Measurements from ENCODE around the gene PECR. TPM values are rescaled to one million over a fixed set of nuclear protein-coding genes. Genes with fewer than 3 reads are reported as not detected.

PECR gene
- total RNA-seq, 1 donor from 2014 or later = 3.1 TPM

GRCh38 chr2:216069028-216069427, 12.6 kb downstream of the PECR start:
- no peak for ATAC-seq

GRCh38 chr2:216066230-216066629, 15.4 kb downstream of the PECR start:
- no peak for ATAC-seq

DNA sequence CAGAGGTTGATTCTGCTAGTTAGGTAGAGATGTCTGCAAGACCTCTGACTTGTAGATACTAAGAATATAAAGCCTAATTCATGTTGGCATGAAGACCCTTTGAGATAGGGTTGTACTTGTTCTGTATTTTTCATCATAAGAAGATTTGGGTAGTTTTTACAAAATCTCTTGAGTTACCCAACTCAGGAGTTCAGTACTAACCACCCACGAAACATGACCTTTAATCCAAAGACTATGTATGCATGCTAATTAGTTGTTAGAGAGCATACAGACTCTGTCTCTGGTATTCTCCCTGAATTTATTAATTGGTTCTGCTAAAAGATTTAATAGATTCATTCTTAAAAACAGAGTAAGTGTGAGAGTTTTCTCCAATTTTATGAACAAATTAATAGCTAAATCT, 16.9 kb downstream of the PECR start:
- ATAC-seq = no peak

DNA sequence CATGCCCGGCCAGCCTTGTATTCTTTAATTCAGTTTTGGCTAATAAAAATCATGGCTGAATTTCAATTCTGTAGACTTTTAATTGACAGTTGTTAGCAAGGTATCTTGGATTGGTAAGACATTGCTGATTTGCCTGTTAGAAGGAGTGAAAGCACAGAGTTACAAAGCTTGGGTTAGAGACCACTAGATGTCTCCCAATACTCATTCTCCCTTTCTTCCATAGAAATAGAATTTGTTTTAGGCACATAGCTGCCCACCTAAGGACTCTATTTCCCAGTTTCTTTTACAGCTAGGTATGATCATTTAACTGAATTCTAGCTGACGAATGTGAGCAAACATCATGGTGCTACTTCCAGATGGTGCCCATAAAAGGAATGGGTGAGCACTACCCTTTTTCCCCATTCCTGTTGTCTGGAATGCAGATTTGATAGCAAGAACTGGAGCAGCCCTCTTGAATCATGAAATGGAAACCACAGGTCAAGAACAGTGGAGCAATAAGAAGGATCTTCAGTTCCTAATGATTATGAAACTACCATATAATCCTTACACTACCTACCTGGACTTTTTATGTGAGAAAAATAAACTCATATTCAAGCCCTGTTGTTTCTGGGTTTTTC, 17.5 kb downstream of the PECR start:
- ATAC-seq = no peak

- ATAC-seq = no peak
Measured at GRCh38 chr2:216059233-216059834, 22.3 kb downstream of the PECR start.

DNA sequence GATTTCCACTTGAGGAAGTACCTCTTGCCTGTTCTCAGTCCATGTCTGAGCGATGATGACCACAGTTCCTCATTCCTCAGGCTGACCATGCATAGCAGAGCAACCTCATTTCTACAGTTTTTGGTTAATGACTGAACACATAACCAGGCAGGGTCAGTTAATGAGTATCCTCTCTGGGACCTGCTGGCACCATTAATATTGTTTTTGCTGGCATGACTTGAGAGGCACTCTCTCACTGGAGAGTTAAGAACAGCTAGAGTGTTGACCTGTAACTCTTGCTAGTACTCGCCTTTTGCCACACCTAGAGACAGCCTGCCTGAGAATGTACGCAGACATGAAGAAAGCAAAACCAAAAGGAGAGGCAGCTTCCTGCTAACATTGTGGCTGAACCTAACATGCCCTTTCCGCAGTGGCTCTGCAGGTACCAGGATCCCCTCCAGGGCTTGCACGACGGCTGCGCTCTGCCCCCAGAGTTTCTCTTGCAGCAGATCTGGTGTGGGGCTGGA, 23.9 kb downstream of the PECR start:
- ATAC-seq = peak; percentile 92

DNA sequence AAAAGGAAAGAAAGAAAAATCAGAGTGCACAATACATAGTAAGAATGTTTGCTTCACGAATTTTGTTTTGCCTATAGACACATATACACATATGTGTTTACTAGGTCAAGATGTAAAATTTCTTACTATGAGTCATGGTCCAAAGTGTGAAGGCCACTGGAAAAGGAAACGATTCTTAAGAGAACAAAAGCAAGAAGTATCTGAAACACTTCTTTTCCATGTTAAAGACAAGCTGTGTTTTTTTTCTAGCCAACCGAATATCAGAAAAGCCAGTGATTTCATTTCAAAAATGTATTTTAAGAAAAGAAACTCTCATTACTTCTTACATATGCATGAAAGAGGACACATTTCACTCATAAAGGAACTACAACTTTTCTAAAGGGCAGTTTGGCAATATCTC, 24.9 kb downstream of the PECR start:
- ATAC-seq = no peak

GRCh38 chr2:216055680-216056079, 25.9 kb downstream of the PECR start:
- no peak for ATAC-seq

DNA sequence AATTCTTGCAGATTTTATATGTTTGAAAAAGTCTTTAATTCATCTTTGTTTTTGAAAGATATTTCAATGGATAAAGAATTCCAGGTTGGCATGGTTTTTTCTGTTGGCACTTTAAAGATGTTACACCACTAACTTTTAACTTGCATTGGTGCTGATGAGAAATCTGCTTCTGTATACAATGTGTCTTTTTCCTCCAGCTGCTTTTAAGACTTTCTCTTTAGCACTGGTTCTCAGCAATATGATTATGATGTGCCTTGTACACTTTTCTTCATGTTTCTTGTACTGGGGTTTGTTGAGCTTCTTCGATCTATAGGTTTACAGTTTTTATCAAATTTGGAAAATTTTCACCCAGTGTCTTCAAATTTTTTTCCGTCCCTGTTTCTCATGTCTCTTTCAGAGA, 29.2 kb downstream of the PECR start:
- no peak for ATAC-seq

- ATAC-seq = no peak
Measured at GRCh38 chr2:216051350-216051749, 30.3 kb downstream of the PECR start.

- ATAC-seq = no peak
Measured at GRCh38 chr2:216049452-216049851, 32.2 kb downstream of the PECR start.

GRCh38 chr2:216047397-216047796, 34.2 kb downstream of the PECR start:
- ATAC-seq = no peak

DNA sequence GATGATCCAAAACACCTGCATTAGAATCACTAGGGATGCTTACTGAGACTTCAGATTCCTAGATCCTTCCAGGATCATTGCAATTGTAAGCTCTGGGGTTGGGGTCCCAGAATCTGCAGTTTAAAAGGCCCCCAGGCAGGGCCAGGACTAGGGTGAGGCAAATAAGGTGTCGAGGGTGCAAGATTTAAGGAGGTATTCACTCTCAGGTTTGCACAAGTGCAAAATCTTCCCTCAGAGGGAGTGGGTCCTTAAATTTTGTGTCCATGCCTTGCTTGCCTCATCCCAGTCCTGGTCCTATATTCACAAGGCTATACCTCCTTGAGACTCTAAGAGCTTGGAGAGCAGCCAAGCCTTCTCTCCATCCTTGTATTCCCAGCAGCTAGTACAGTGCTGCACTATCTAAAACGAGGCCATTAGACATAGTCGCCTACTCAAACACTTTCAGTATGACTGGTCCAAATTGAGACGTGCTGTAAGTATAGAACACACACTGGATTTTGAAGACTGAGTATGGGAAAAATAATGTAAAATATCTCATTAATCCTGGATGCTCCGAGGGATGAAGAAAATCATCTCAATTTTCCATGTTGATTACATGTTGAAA, 36.6 kb downstream of the PECR start:
- no peak for ATAC-seq

DNA sequence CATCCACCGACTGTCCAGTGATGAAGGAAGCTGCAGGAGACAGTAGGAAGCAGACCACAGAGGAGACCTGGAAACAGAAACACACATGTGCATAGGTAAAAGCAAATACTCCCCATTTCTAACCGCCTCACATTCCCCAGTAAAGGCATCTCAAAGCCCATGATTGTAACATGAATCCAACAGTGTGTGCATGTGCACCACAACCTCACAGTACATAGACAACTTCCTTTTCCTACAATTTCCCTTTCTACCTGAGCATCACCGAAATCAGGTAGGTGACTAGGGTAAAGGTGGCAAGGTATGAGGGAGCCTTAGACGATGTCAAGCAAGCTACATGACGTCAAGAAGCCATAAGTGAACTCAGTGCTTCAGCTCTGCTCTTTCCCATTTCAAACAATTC, 37.7 kb downstream of the PECR start:
- no peak for ATAC-seq

DNA sequence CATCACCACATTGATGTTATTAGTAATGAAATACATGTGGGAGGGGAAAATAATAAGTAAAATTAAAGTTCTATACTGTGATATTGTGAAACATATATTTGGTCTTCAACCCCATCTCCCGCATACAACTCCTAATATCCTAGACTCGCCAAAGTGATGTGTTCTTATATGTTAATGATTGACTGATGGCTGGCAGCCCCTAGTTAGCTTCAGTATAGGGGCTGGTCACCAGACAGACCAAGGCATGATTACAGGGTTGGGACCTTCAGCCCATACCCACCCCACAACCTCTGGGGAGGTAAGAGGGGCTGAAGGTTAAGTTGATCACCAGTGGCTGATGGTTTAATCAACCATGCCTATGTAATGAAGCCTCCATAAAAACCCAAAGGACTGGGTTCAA, 40.2 kb downstream of the PECR start:
- no peak for ATAC-seq

DNA sequence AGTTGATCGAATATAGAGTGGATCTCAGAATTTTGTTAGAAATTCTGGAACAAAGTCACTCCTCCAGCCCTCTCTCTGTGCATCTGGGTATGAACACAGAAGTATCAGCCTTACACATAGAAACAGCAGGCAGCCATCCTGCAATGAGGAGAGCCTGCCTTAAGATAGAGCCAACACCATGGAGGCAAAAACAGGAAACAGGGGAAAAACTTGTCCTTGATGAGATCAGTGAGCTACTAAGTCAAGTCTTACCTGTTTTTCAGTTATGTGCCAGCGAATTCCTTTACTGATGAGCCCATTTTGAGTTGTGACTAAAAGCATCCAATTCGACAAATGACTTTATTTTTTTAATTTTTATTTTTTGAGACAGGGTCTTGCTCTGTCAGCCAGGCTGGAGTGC, 41.7 kb downstream of the PECR start:
- peak; percentile 62 for ATAC-seq

- ATAC-seq = peak; percentile 80
Measured at GRCh38 chr2:216034065-216034464, 47.5 kb downstream of the PECR start.

DNA sequence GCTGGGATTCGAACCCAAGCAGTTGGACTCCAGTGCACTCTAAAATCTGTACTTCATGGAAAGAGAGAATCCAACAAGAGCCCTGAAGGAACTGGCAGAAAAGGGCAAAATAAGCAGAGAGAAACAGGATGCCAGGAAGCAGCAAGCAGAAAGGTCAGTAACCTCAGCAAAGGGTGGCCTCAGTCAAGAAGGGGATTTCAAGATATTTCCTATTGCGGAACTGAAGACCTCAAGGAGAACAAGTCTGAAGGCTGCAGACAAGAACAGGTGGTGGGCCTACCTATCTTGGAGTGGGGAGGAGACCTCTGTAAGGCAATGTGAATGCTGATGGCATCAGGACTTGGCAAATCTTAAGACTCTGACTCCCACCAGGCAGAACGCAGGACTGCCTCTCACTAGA, 48.2 kb downstream of the PECR start:
- ATAC-seq = no peak

GRCh38 chr2:216031960-216032689, 49.5 kb downstream of the PECR start:
- no peak for ATAC-seq

GRCh38 chr2:216030216-216030615, 51.4 kb downstream of the PECR start:
- ATAC-seq = no peak

GRCh38 chr2:216029416-216030129, 52.0 kb downstream of the PECR start:
- ATAC-seq = no peak

GRCh38 chr2:216024779-216025336, 56.8 kb downstream of the PECR start:
- ATAC-seq = no peak
